CD4-positive, alpha-beta T cell treated with Interleukin-15 for 4 hours (primary cell): Measurements from ENCODE around the gene PTPRK.
"Not testable (repeated sequence)": the region's sequence is repeated elsewhere in the genome, so short reads cannot be mapped to it uniquely, and the experiment has no call there.

Experiments used
- DNase-seq: peaks from one replicate; pipeline ENCODE4 v3.0.0-alpha.2; 2020; ENCODE audit warnings: low spot score

Gene PTPRK

GRCh38 chr6:127952176-127952575 is 568.2 kb downstream of the PTPRK start:
- no peak for DNase-seq

- DNase-seq = peak; percentile 50
Measured at GRCh38 chr6:127951172-127951917, 569.1 kb downstream of the PTPRK start.

- peak; percentile 10 for DNase-seq
Measured at GRCh38 chr6:127950566-127951145, 569.7 kb downstream of the PTPRK start.

- DNase-seq = no peak
Measured at GRCh38 chr6:127949251-127949650, 571.1 kb downstream of the PTPRK start.

GRCh38 chr6:127946388-127946787 is 574.0 kb downstream of the PTPRK start:
- DNase-seq = no peak

- DNase-seq = no peak
Measured at GRCh38 chr6:127945434-127946097, 574.8 kb downstream of the PTPRK start.

GRCh38 chr6:127941228-127941627 is 579.2 kb downstream of the PTPRK start:
- no peak for DNase-seq

- DNase-seq = no peak
Measured at GRCh38 chr6:127939442-127940066, 580.8 kb downstream of the PTPRK start.

GRCh38 chr6:127938701-127939100 is 581.7 kb downstream of the PTPRK start:
- peak; percentile 50 for DNase-seq

- no peak for DNase-seq
Measured at GRCh38 chr6:127937747-127938146, 582.7 kb downstream of the PTPRK start.

- DNase-seq = no peak
Measured at GRCh38 chr6:127937102-127937501, 583.3 kb downstream of the PTPRK start.

- no peak for DNase-seq
Measured at GRCh38 chr6:127934956-127935355, 585.4 kb downstream of the PTPRK start.

- DNase-seq = peak; percentile 74
Measured at GRCh38 chr6:127933852-127934840, 586.3 kb downstream of the PTPRK start.

GRCh38 chr6:127933137-127933536 is 587.3 kb downstream of the PTPRK start:
- no peak for DNase-seq

GRCh38 chr6:127932708-127933107 is 587.7 kb downstream of the PTPRK start:
- no peak for DNase-seq

GRCh38 chr6:127926441-127926840 is 594.0 kb downstream of the PTPRK start:
- not testable (repeated sequence) for DNase-seq

GRCh38 chr6:127924440-127924839 is 596.0 kb downstream of the PTPRK start:
- no peak for DNase-seq

- no peak for DNase-seq
Measured at GRCh38 chr6:127924031-127924430, 596.4 kb downstream of the PTPRK start.

- DNase-seq = no peak
Measured at GRCh38 chr6:127923135-127923534, 597.3 kb downstream of the PTPRK start.

GRCh38 chr6:127921982-127922381 is 598.4 kb downstream of the PTPRK start:
- DNase-seq = no peak

- DNase-seq = no peak
Measured at GRCh38 chr6:127920804-127921203, 599.6 kb downstream of the PTPRK start.
